Skeletal muscle tissue (tissue), 4 donors: ENCODE data around the gene L3MBTL4. TPM values are rescaled to one million over a fixed set of nuclear protein-coding genes. Genes with fewer than 3 reads are reported as not detected.

Experiments used
- H3K27ac ChIP-seq: one replicate; pipeline ENCODE4 v1.7.0; 2013; ENCODE audit warnings: mild to moderate bottlenecking, low read depth, low read length, inconsistent platforms
- H3K27me3 ChIP-seq, 3 donors: one replicate each; pipeline ENCODE4 v1.7.0; 2013; ENCODE audit warnings: low read length in 3 of 3; ENCODE audit not compliant: control insufficient read depth in 3 of 3, insufficient read depth in 3 of 3
- H3K36me3 ChIP-seq, 3 donors: one replicate each; pipeline ENCODE4 v1.7.0; 2013; ENCODE audit warnings: low read length in 3 of 3; ENCODE audit not compliant: control insufficient read depth in 3 of 3, insufficient read depth in 3 of 3
- H3K4me1 ChIP-seq, 3 donors: one replicate each; pipeline ENCODE4 v1.7.0; 2013; ENCODE audit warnings: low read length in 3 of 3, mild to moderate bottlenecking in 3 of 3; ENCODE audit not compliant: control insufficient read depth in 3 of 3, insufficient read depth in 3 of 3
- H3K4me3 ChIP-seq, 3 donors: one replicate each; pipeline ENCODE4 v1.7.0; 2013; ENCODE audit warnings: low read length in 3 of 3
- H3K9ac ChIP-seq, 3 donors: one replicate each; pipeline ENCODE4 v1.7.0; 2013; ENCODE audit warnings: low read length in 3 of 3, mild to moderate bottlenecking in 3 of 3, moderate library complexity in 2 of 3, low read depth in 1 of 3
- H3K9me3 ChIP-seq, 3 donors: one replicate each; pipeline ENCODE4 v1.7.0; 2013; ENCODE audit warnings: low read length in 3 of 3; ENCODE audit not compliant: control insufficient read depth in 3 of 3
- total RNA-seq: library from RNA; depleted of rRNA; stranded (reverse); fragments of >200 nt; gene quantifications from one replicate; pipeline ENCODE4 v1.2.3, GENCODE V29; 2014
- donor health status: Osteomylitis.

The L3MBTL4 gene
- total RNA-seq, 1 donor from 2014 or later: 5.2 TPM

- H3K36me3 ChIP-seq: no peaks in the 10 kb centered on the region
- no peaks in the 10 kb centered on the region for H3K4me1 ChIP-seq
- no peak overlapping the region for H3K9ac ChIP-seq
- peaks cover 0 to 3% (median 0%) of the 10 kb centered on the region in 3 donors for H3K9me3 ChIP-seq
- H3K4me3 ChIP-seq: no peak overlapping the region
- H3K27ac ChIP-seq: no peak overlapping the region
- no peaks in the 10 kb centered on the region for H3K27me3 ChIP-seq
Measured at GRCh38 chr18:6341303-6341702, 73.4 kb downstream of the L3MBTL4 start.

- no peaks in the 10 kb centered on the region for H3K27me3 ChIP-seq
- no peak overlapping the region for H3K9ac ChIP-seq
- no peak overlapping the region for H3K27ac ChIP-seq
- peaks cover 0 to 3% (median 0%) of the 10 kb centered on the region in 3 donors for H3K9me3 ChIP-seq
- H3K4me1 ChIP-seq: no peaks in the 10 kb centered on the region
- H3K4me3 ChIP-seq: no peak overlapping the region
- no peaks in the 10 kb centered on the region for H3K36me3 ChIP-seq
Measured at GRCh38 chr18:6340121-6340520, 74.6 kb downstream of the L3MBTL4 start.

DNA sequence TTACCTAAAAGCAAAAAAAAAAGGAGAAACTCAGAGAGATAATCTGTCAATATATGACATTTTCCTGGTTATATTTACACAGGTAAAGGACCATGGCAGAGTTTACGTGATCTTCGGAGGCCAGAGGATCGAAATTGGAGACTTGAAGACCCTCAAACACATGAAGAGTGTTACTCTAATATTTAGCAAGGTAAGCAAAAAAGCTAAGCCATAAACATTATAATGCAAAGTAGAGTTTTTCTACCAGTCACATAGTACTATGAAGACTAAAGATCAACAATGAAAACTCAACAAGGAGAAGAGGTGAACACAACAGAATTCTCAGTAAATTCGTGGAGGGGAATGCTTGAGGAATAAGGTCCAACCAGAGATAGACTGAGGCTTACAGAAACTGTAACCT, 78.5 kb downstream of the L3MBTL4 start:
- no peaks in the 10 kb centered on the region for H3K4me1 ChIP-seq
- no peaks in the 10 kb centered on the region for H3K27me3 ChIP-seq
- H3K9ac ChIP-seq: no peak overlapping the region
- peaks cover 0 to 3% (median 0%) of the 10 kb centered on the region in 3 donors for H3K9me3 ChIP-seq
- H3K36me3 ChIP-seq: no peaks in the 10 kb centered on the region
- H3K27ac ChIP-seq: no peak overlapping the region
- no peak overlapping the region for H3K4me3 ChIP-seq

- no peaks in the 10 kb centered on the region for H3K9me3 ChIP-seq
- H3K36me3 ChIP-seq: no peaks in the 10 kb centered on the region
- H3K9ac ChIP-seq: no peak overlapping the region
Measured at GRCh38 chr18:6333981-6334380, 80.7 kb downstream of the L3MBTL4 start.

DNA sequence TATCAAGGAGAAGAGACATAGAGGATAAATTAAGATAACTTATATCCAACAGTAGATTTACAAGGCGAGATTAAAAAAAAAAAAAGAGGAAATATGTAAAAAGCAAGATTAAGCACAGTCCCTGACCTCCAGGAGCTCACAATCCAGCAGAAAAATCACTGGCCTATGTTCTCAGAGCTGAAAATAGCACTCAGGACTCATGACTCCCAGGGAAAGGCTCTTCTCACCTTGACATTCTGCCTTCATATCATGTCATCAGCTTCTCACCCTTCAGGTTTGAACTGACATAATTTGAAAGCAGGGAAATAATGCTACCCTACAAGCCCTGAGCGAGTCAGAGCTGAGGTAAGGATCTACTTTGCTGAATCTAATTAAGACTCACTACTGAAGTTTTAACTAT, 82.8 kb downstream of the L3MBTL4 start:
- no peaks in the 10 kb centered on the region for H3K36me3 ChIP-seq

More at GRCh38 chr18:6333981-6334380, 80.7 kb downstream of the L3MBTL4 start:
- no peaks in the 10 kb centered on the region for H3K27me3 ChIP-seq
- no peak overlapping the region for H3K4me3 ChIP-seq
- no peaks in the 10 kb centered on the region for H3K4me1 ChIP-seq
- no peak overlapping the region for H3K27ac ChIP-seq

DNA sequence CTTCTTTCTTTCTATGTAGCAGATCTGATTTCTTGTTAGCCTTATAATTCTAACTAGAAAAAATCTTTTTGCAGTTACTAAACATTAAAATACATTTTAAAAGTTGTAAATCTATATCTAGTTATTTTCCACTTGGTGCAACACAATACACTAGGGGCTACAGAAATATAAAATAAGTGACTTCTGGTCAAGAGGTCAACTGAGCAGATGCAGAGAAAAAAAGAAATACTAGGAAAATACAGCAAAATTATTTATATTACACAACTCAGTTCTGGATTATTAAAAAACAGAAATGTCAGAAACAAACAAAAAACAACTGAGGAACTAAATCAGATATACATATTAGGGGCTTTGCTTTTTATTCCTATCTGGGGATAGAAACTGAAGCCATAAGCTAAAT, 83.9 kb downstream of the L3MBTL4 start:
- Histone ChIP-seq H3K4me3 (no peak overlapping the region), H3K27me3 (no peaks in the 10 kb centered on the region), H3K9ac (no peak overlapping the region), H3K4me1 (no peaks in the 10 kb centered on the region), H3K9me3 (no peaks in the 10 kb centered on the region), H3K36me3 (no peaks in the 10 kb centered on the region), H3K27ac (no peak overlapping the region)

More for the DNA sequence above, 82.8 kb downstream of the L3MBTL4 start:
- no peak overlapping the region for H3K27ac ChIP-seq
- H3K4me3 ChIP-seq: no peak overlapping the region
- H3K9me3 ChIP-seq: no peaks in the 10 kb centered on the region
- no peaks in the 10 kb centered on the region for H3K4me1 ChIP-seq
- no peaks in the 10 kb centered on the region for H3K27me3 ChIP-seq
- H3K9ac ChIP-seq: no peak overlapping the region

DNA sequence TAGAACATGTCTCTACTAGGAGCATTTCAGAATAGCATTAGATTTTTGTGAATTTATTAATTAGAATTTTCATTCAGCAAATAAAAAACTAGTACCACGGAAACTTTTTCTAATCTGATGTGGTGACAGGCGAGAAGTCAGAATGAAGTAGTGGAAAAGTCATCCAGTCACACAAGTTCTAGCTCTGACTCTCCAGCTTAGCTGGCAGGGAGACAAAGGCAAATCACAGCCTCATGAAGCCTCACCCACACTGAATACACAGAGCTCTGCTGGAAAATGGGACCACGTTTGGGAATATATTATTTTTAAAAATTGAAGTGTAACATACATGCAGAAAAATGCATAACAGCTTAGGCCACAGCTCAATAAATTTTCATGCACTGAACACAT, 86.1 kb downstream of the L3MBTL4 start:
- Histone ChIP-seq H3K9me3 (peaks cover 0 to 6% (median 0%) of the 10 kb centered on the region in 3 donors), H3K27ac (no peak overlapping the region), H3K4me1 (no peaks in the 10 kb centered on the region), H3K36me3 (no peaks in the 10 kb centered on the region), H3K9ac (no peak overlapping the region), H3K4me3 (no peak overlapping the region), H3K27me3 (no peaks in the 10 kb centered on the region)

- H3K27ac ChIP-seq: no peak overlapping the region
- no peaks in the 10 kb centered on the region for H3K4me1 ChIP-seq
- no peak overlapping the region for H3K9ac ChIP-seq
- no peaks in the 10 kb centered on the region for H3K36me3 ChIP-seq
- H3K27me3 ChIP-seq: no peaks in the 10 kb centered on the region
- no peak overlapping the region for H3K4me3 ChIP-seq
- H3K9me3 ChIP-seq: peaks cover 0 to 6% (median 3%) of the 10 kb centered on the region in 3 donors
Measured at GRCh38 chr18:6327895-6328620, 86.7 kb downstream of the L3MBTL4 start.

- H3K4me1 ChIP-seq: no peaks in the 10 kb centered on the region
- H3K4me3 ChIP-seq: no peak overlapping the region
- no peaks in the 10 kb centered on the region for H3K27me3 ChIP-seq
- peaks cover 0 to 6% (median 3%) of the 10 kb centered on the region in 3 donors for H3K9me3 ChIP-seq
- H3K27ac ChIP-seq: no peak overlapping the region
- no peaks in the 10 kb centered on the region for H3K36me3 ChIP-seq
- H3K9ac ChIP-seq: no peak overlapping the region
Measured at GRCh38 chr18:6327485-6327884, 87.2 kb downstream of the L3MBTL4 start.

DNA sequence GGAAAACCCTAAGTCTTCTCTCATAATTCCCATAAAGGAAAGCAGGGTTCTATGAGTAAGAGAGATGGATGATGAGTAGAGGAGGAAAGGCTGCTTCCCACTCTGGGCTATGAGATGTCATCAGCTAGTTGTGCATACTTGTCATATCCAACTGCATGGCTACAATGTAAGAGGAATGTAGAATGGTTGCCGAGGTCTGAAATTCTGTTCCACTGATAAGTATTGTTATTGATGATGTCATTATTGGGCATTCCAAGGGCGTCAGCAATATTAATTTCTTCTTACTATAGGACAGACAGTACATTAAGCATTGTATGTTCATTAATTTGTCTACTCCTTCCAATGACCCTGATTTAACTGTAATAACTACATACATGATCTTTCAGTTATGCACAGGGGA, 88.1 kb downstream of the L3MBTL4 start:
- Histone ChIP-seq H3K9me3 (peaks cover 0 to 6% (median 3%) of the 10 kb centered on the region in 3 donors), H3K27me3 (no peaks in the 10 kb centered on the region), H3K27ac (no peak overlapping the region), H3K4me1 (no peaks in the 10 kb centered on the region), H3K4me3 (no peak overlapping the region), H3K9ac (no peak overlapping the region), H3K36me3 (no peaks in the 10 kb centered on the region)
